HAP-1 (cell line): ENCODE results near the gene IRS2.
A peak's percentile ranks its signal among the peaks of the same experiment; 100 is the strongest.

Experiments used
- DNase-seq, 2 experiments: peaks; one replicate each; pipeline ENCODE4 v3.0.0-alpha.2; 2016 to 2020; ENCODE audit warnings: low spot score in 2 of 2
- H3K27me3 ChIP-seq: fragments of 250-450 bp; sonication (Bioruptor Pico); 2 replicates; pipeline ENCODE4 v1.5.1; 2020; ENCODE audit warnings: low read depth, mild to moderate bottlenecking, moderate library complexity
- H3K36me3 ChIP-seq: fragments of 250-450 bp; sonication (Bioruptor Pico); replicated peaks from 2 replicates; pipeline ENCODE4 v1.5.1; 2020; ENCODE audit warnings: mild to moderate bottlenecking
- H3K4me1 ChIP-seq: fragments of 250-450 bp; sonication (Bioruptor Pico); 2 replicates; pipeline ENCODE4 v1.5.1; 2020; ENCODE audit warnings: mild to moderate bottlenecking
- H3K4me3 ChIP-seq: fragments of 250-450 bp; sonication (Bioruptor Pico); 2 replicates; pipeline ENCODE4 v1.5.1; 2020; ENCODE audit warnings: mild to moderate bottlenecking, moderate library complexity
- H3K9me3 ChIP-seq: fragments of 250-450 bp; sonication (Bioruptor Pico); 2 replicates; pipeline ENCODE4 v1.5.1; 2020; ENCODE audit warnings: mild to moderate bottlenecking, moderate library complexity
- in situ Hi-C: fragments of 300-500 bp; cut with MboI; formaldehyde crosslinking; loops from 3 replicates; pipeline ENCODE4 v1.14.3; 2020; ENCODE audit warnings: low sequenced_read_pairs, inconsistent platforms, mixed read lengths

The IRS2 gene

GRCh38 chr13:109782066-109782822 is 4.1 kb downstream of the IRS2 start:
- no peaks in the 10 kb centered on the region for H3K9me3 ChIP-seq
- H3K4me1 ChIP-seq = peaks cover 27% of the 10 kb centered on the region
- H3K27me3 ChIP-seq = no peaks in the 10 kb centered on the region
- H3K36me3 ChIP-seq = no peaks in the 10 kb centered on the region
- in situ Hi-C loops = no loop called here
- H3K4me3 ChIP-seq = no peak overlapping the region
- DNase-seq = no peak

- in situ Hi-C loops = no loop called here
- H3K4me3 ChIP-seq = peak overlapping the region; percentile 26
- no peaks in the 10 kb centered on the region for H3K9me3 ChIP-seq
- H3K27me3 ChIP-seq = no peaks in the 10 kb centered on the region
- no peaks in the 10 kb centered on the region for H3K36me3 ChIP-seq
- no peak for DNase-seq
- peaks cover 27% of the 10 kb centered on the region for H3K4me1 ChIP-seq
Observed at GRCh38 chr13:109781384-109782065, 4.9 kb downstream of the IRS2 start.

- H3K4me1 ChIP-seq = peaks cover 27% of the 10 kb centered on the region
- H3K36me3 ChIP-seq = no peaks in the 10 kb centered on the region
- no peak for DNase-seq
- no peaks in the 10 kb centered on the region for H3K27me3 ChIP-seq
- peak overlapping the region; percentile 26 for H3K4me3 ChIP-seq
- in situ Hi-C loops = no loop called here
- no peaks in the 10 kb centered on the region for H3K9me3 ChIP-seq
Observed at GRCh38 chr13:109780845-109781383, 5.5 kb downstream of the IRS2 start.

GRCh38 chr13:109779876-109780510 is 6.4 kb downstream of the IRS2 start:
- Histone ChIP-seq H3K27me3 (no peaks in the 10 kb centered on the region), H3K4me3 (no peak overlapping the region; the same call in 1 of the 2 replicates), H3K36me3 (no peaks in the 10 kb centered on the region), H3K9me3 (no peaks in the 10 kb centered on the region), H3K4me1 (peaks cover 27% of the 10 kb centered on the region)
- DNase-seq = no peak
- in situ Hi-C loops = no loop called here

- in situ Hi-C loops = no loop called here
- DNase-seq = no peak
- Histone ChIP-seq H3K9me3 (no peaks in the 10 kb centered on the region), H3K36me3 (no peaks in the 10 kb centered on the region), H3K4me1 (peaks cover 27% of the 10 kb centered on the region), H3K4me3 (no peak overlapping the region), H3K27me3 (no peaks in the 10 kb centered on the region)
Observed at GRCh38 chr13:109779074-109779473, 7.3 kb downstream of the IRS2 start.

GRCh38 chr13:109778102-109778542 is 8.3 kb downstream of the IRS2 start:
- no peak overlapping the region for H3K4me3 ChIP-seq

GRCh38 chr13:109776575-109776974 is 9.8 kb downstream of the IRS2 start:
- no peak for DNase-seq
- no peaks in the 10 kb centered on the region for H3K36me3 ChIP-seq
- H3K27me3 ChIP-seq = no peaks in the 10 kb centered on the region
- no peak overlapping the region for H3K4me3 ChIP-seq
- no peaks in the 10 kb centered on the region for H3K9me3 ChIP-seq
- in situ Hi-C loops = no loop called here
- H3K4me1 ChIP-seq = peaks cover 27% of the 10 kb centered on the region

More at GRCh38 chr13:109778102-109778542, 8.3 kb downstream of the IRS2 start:
- Histone ChIP-seq H3K9me3 (no peaks in the 10 kb centered on the region), H3K4me1 (peaks cover 27% of the 10 kb centered on the region), H3K27me3 (no peaks in the 10 kb centered on the region), H3K36me3 (no peaks in the 10 kb centered on the region)
- DNase-seq = peak; percentile 39 to 41
- in situ Hi-C loops = no loop called here

- no peaks in the 10 kb centered on the region for H3K9me3 ChIP-seq
- no peaks in the 10 kb centered on the region for H3K27me3 ChIP-seq
- H3K4me1 ChIP-seq = peaks cover 10% of the 10 kb centered on the region
- in situ Hi-C loops = no loop called here
- H3K4me3 ChIP-seq = no peak overlapping the region
- no peaks in the 10 kb centered on the region for H3K36me3 ChIP-seq
- no peak for DNase-seq
Observed at GRCh38 chr13:109773786-109774185, 12.6 kb downstream of the IRS2 start.

- no peaks in the 10 kb centered on the region for H3K36me3 ChIP-seq
- no peak for DNase-seq
- no peaks in the 10 kb centered on the region for H3K9me3 ChIP-seq
- in situ Hi-C loops = no loop called here
- peaks cover 5% of the 10 kb centered on the region for H3K4me1 ChIP-seq
- H3K4me3 ChIP-seq = no peak overlapping the region
- no peaks in the 10 kb centered on the region for H3K27me3 ChIP-seq
Observed at GRCh38 chr13:109773276-109773675, 13.1 kb downstream of the IRS2 start.

- Histone ChIP-seq H3K4me3 (no peak overlapping the region), H3K4me1 (no peaks in the 10 kb centered on the region), H3K9me3 (no peaks in the 10 kb centered on the region), H3K36me3 (no peaks in the 10 kb centered on the region), H3K27me3 (no peaks in the 10 kb centered on the region)
- in situ Hi-C loops = no loop called here
- no peak for DNase-seq
Observed at GRCh38 chr13:109771926-109772325, 14.5 kb downstream of the IRS2 start.

GRCh38 chr13:109770436-109770835 is 15.9 kb downstream of the IRS2 start:
- DNase-seq = no peak
- Histone ChIP-seq H3K36me3 (no peaks in the 10 kb centered on the region), H3K4me3 (no peak overlapping the region), H3K9me3 (no peaks in the 10 kb centered on the region), H3K4me1 (no peaks in the 10 kb centered on the region), H3K27me3 (no peaks in the 10 kb centered on the region)
- in situ Hi-C loops = no loop called here

- in situ Hi-C loops = no loop called here
- Histone ChIP-seq H3K27me3 (no peaks in the 10 kb centered on the region), H3K4me3 (no peak overlapping the region), H3K4me1 (no peaks in the 10 kb centered on the region), H3K36me3 (no peaks in the 10 kb centered on the region), H3K9me3 (no peaks in the 10 kb centered on the region)
- DNase-seq = no peak
Observed at GRCh38 chr13:109769921-109770320, 16.5 kb downstream of the IRS2 start.

GRCh38 chr13:109769275-109769674 is 17.1 kb downstream of the IRS2 start:
- Histone ChIP-seq H3K27me3 (no peaks in the 10 kb centered on the region), H3K36me3 (no peaks in the 10 kb centered on the region), H3K9me3 (no peaks in the 10 kb centered on the region), H3K4me1 (no peaks in the 10 kb centered on the region), H3K4me3 (no peak overlapping the region)
- no peak for DNase-seq
- in situ Hi-C loops = no loop called here

GRCh38 chr13:109768616-109769015 is 17.8 kb downstream of the IRS2 start:
- in situ Hi-C loops = no loop called here
- no peaks in the 10 kb centered on the region for H3K36me3 ChIP-seq

More at GRCh38 chr13:109768616-109769015, 17.8 kb downstream of the IRS2 start:
- Histone ChIP-seq H3K4me3 (no peak overlapping the region), H3K4me1 (no peaks in the 10 kb centered on the region), H3K9me3 (no peaks in the 10 kb centered on the region), H3K27me3 (no peaks in the 10 kb centered on the region)
- DNase-seq = no peak
